Endothelial cell of umbilical vein (primary cell): ENCODE data around the gene INPP5A.

Experiments
- CTCF ChIP-seq, 2 donors: IDR thresholded peaks; 1 replicate in 1 of 2; 2 replicates in 1 of 2; pipeline ENCODE4 v1.5.1; 2011; ENCODE audit warnings: low read length in 2 of 2, mild to moderate bottlenecking in 2 of 2, moderate library complexity in 2 of 2, control low read depth in 1 of 2, inconsistent platforms in 1 of 2, low read depth in 1 of 2; ENCODE audit not compliant: insufficient read depth in 1 of 2; ENCODE audit errors: extremely low read depth in 1 of 2
- EZH2 ChIP-seq: IDR thresholded peaks from 2 replicates; pipeline ENCODE4 v1.6.1; 2012; ENCODE audit warnings: borderline replicate concordance, low read depth, mild to moderate bottlenecking, moderate library complexity, low read length, inconsistent platforms; ENCODE audit not compliant: severe bottlenecking
- POLR2A ChIP-seq: IDR thresholded peaks from 2 replicates; pipeline ENCODE4 v1.6.1; 2012; ENCODE audit warnings: low read depth, mild to moderate bottlenecking, control low read depth, low read length
- TF ChIP-seq, protein P1 (sequence below): IDR thresholded peaks from 2 replicates; pipeline ENCODE4 v1.6.1; 2011; ENCODE audit not compliant: insufficient read depth, insufficient read length

GRCh38 chr10:132815168-132815857, 277.7 kb downstream of the INPP5A start:
- TF ChIP-seq CTCF (IDR thresholded peaks at IDR 0.05; ENCODE audit: extremely low read depth in 1 of 2, insufficient read depth in 1 of 2, low read depth in 1 of 2, low read length in 2 of 2) (no peak), EZH2 (no peak), POLR2A (no peak)
- TF ChIP-seq, protein P1, sequence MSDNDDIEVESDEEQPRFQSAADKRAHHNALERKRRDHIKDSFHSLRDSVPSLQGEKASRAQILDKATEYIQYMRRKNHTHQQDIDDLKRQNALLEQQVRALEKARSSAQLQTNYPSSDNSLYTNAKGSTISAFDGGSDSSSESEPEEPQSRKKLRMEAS: no peak
